ENCODE results near the gene POLG2. TPM values are rescaled to one million over a fixed set of nuclear protein-coding genes. Genes with fewer than 3 reads are reported as not detected.
"Not testable (repeated sequence)": the region's sequence is repeated elsewhere in the genome, so short reads cannot be mapped to it uniquely, and the experiment has no call there.

The POLG2 gene
- total RNA-seq, 1 experiment from 2014 or later: 20.3 TPM

GRCh38 chr17:64441772-64442540, 54.9 kb downstream of the POLG2 start:
- H3K27ac ChIP-seq (ENCODE audit: low read length): peak overlapping the region; percentile 80
- no peak for DNase-seq
- no peak overlapping the region for H3K4me3 ChIP-seq (ENCODE audit: low read length)
- H2AFZ ChIP-seq (ENCODE audit: low read length): peak overlapping the region; percentile 13; the same call in 1 of the 2 replicates
- H3F3A ChIP-seq (ENCODE audit: low read length, unreplicated experiment): peaks cover 3% of the 10 kb centered on the region
- ChIA-PET CTCF (interaction anchor here (0.7 kb wide), 1 partner anchor 44 kb away, joined by 10 read pairs; no protein-coding TSS in a partner anchor), POLR2A (ENCODE audit: unreplicated experiment) (no interaction called here)
- H3K4me2 ChIP-seq (ENCODE audit: low read length): peak overlapping the region; percentile 54
- H3K9me3 ChIP-seq (ENCODE audit: low read length): peaks cover 15% of the 10 kb centered on the region
- no peaks in the 10 kb centered on the region for H3K79me2 ChIP-seq (ENCODE audit: low read length)
- BruUV-seq (replicated peaks): no TSS peak
- peaks cover 22% of the 10 kb centered on the region for H3K4me1 ChIP-seq (ENCODE audit: insufficient read depth, low read length)
- no peaks in the 10 kb centered on the region for H4K20me1 ChIP-seq (ENCODE audit: low read length)
- H3K36me3 ChIP-seq (ENCODE audit: low read depth, low read length): peaks cover 15% of the 10 kb centered on the region
- H3K27me3 ChIP-seq (ENCODE audit: low read length): no peaks in the 10 kb centered on the region
- H3K9me2 ChIP-seq (replicated peaks; ENCODE audit: low read length): no peaks in the 10 kb centered on the region
- no peak for TF ChIP-seq CTCF (conservative IDR thresholded peaks at IDR 0.05; ENCODE audit: low read depth, low read length)
- TF ChIP-seq EZH2 (IDR thresholded peaks at IDR 0.05; ENCODE audit: low read length, unreplicated experiment): no peak
- TF ChIP-seq EZH2phosphoT487 (IDR thresholded peaks at IDR 0.05; ENCODE audit: borderline replicate concordance, low read length): no peak
- peak overlapping the region; percentile 47 for H3K9ac ChIP-seq (ENCODE audit: low read length)
- intact Hi-C loops (cut with micrococcal nuclease): loop anchor here (2.0 kb wide), 1 partner anchor 21 kb away; no protein-coding TSS in a partner anchor
- no peak for ATAC-seq

- intact Hi-C loops (cut with micrococcal nuclease): no loop called here
- ChIA-PET POLR2A (ENCODE audit: unreplicated experiment) (interaction anchor here (0.6 kb wide), 1 partner anchor 536 kb away, joined by 5 read pairs; no protein-coding TSS in a partner anchor), CTCF (no interaction called here)
- H3K27me3 ChIP-seq (ENCODE audit: low read length): no peaks in the 10 kb centered on the region
- no peak for DNase-seq
- no peak overlapping the region for H3K9ac ChIP-seq (ENCODE audit: low read length)
- peaks cover 18% of the 10 kb centered on the region for H3K9me3 ChIP-seq (ENCODE audit: low read length)
- peaks cover 23% of the 10 kb centered on the region for H3K36me3 ChIP-seq (ENCODE audit: low read depth, low read length)
- H3K9me2 ChIP-seq (replicated peaks; ENCODE audit: low read length): no peaks in the 10 kb centered on the region
- H3K4me1 ChIP-seq (ENCODE audit: insufficient read depth, low read length): peaks cover 22% of the 10 kb centered on the region
- H3K79me2 ChIP-seq (ENCODE audit: low read length): no peaks in the 10 kb centered on the region
- TF ChIP-seq EZH2 (IDR thresholded peaks at IDR 0.05; ENCODE audit: low read length, unreplicated experiment) (no peak), EZH2phosphoT487 (IDR thresholded peaks at IDR 0.05; ENCODE audit: borderline replicate concordance, low read length) (no peak), CTCF (conservative IDR thresholded peaks at IDR 0.05; ENCODE audit: low read depth, low read length) (no peak)
- H3K4me3 ChIP-seq (ENCODE audit: low read length): no peak overlapping the region
- H4K20me1 ChIP-seq (ENCODE audit: low read length): no peaks in the 10 kb centered on the region
- no TSS peak for BruUV-seq (replicated peaks)
- ATAC-seq: no peak
- H3F3A ChIP-seq (ENCODE audit: low read length, unreplicated experiment): peaks cover 3% of the 10 kb centered on the region
- H3K27ac ChIP-seq (ENCODE audit: low read length): no peak overlapping the region
- H2AFZ ChIP-seq (ENCODE audit: low read length): no peak overlapping the region
- H3K4me2 ChIP-seq (ENCODE audit: low read length): no peak overlapping the region
Observed at GRCh38 chr17:64439956-64440355, 56.9 kb downstream of the POLG2 start.

- H3K9me3 ChIP-seq (ENCODE audit: low read length): peaks cover 18% of the 10 kb centered on the region
- H3K9ac ChIP-seq (ENCODE audit: low read length); DNase-seq; CTCF ChIA-PET; H3K79me2 ChIP-seq (ENCODE audit: low read length); H3K9me2 ChIP-seq (replicated peaks; ENCODE audit: low read length); BruUV-seq (replicated peaks); H3K27me3 ChIP-seq (ENCODE audit: low read length); ATAC-seq; POLR2A ChIA-PET (ENCODE audit: unreplicated experiment); H2AFZ ChIP-seq (ENCODE audit: low read length); H3F3A ChIP-seq (ENCODE audit: low read length, unreplicated experiment); H4K20me1 ChIP-seq (ENCODE audit: low read length); H3K4me3 ChIP-seq (ENCODE audit: low read length); intact Hi-C loops (cut with micrococcal nuclease); H3K27ac ChIP-seq (ENCODE audit: low read length); H3K4me2 ChIP-seq (ENCODE audit: low read length): not testable (repeated sequence)
- peaks cover 23% of the 10 kb centered on the region for H3K36me3 ChIP-seq (ENCODE audit: low read depth, low read length)
- peaks cover 22% of the 10 kb centered on the region for H3K4me1 ChIP-seq (ENCODE audit: insufficient read depth, low read length)
Observed at GRCh38 chr17:64439521-64439920, 57.3 kb downstream of the POLG2 start.
